Caco-2 (cell line): Measurements from ENCODE around the gene TP53I13. TPM values are rescaled to one million over a fixed set of nuclear protein-coding genes. Genes with fewer than 3 reads are reported as not detected.

ENCODE experiments used
- BruUV-seq: library from RNA; stranded (reverse); fragments of 400-500 nt; replicated peaks from 2 replicates; lab custom pipeline; 2021; lab: Mats Ljungman, UMichigan
- CTCF ChIA-PET: fragments of 300-600 bp; sonication (Branson Sonifier 250); formaldehyde crosslinking; loops from one replicate; lab custom pipeline; 2022; ENCODE audit warnings: antibody characterized with exemption; lab: Charles Lee
- POLR2A ChIA-PET: fragments of 300-600 bp; sonication (Branson Sonifier 250); formaldehyde crosslinking; loops from one replicate; lab custom pipeline; 2022; ENCODE audit warnings: antibody characterized with exemption; lab: Charles Lee
- DNase-seq, 2 experiments: peaks; one replicate each; pipeline versions ENCODE4 v3.0.0 to v3.0.0-alpha.2; 2020 to 2022
- H3K27me3 ChIP-seq: replicated peaks from 2 replicates; pipeline ENCODE4 v1.6.0; 2011; ENCODE audit warnings: low read length; ENCODE audit not compliant: control insufficient read depth, insufficient read depth
- H3K36me3 ChIP-seq: 2 replicates; pipeline ENCODE4 v1.5.1; 2011; ENCODE audit warnings: low read length; ENCODE audit not compliant: control insufficient read depth, insufficient read depth
- H3K4me1 ChIP-seq: fragments of 250-450 bp; sonication (Bioruptor Pico); 2 replicates; pipeline ENCODE4 v1.5.1; 2020; ENCODE audit warnings: mild to moderate bottlenecking
- H3K4me3 ChIP-seq: 2 replicates; pipeline ENCODE4 v1.5.1; 2011; ENCODE audit warnings: low read depth, mild to moderate bottlenecking, control low read depth, low read length
- H3K9me3 ChIP-seq: fragments of 250-450 bp; sonication (Bioruptor Pico); 2 replicates; pipeline ENCODE4 v1.5.1; 2020; ENCODE audit warnings: mild to moderate bottlenecking, moderate library complexity
- H3K27ac Mint-ChIP-seq: one replicate; pipeline ENCODE4 v1.8.0; 2022; ENCODE audit warnings: mixed read lengths; ENCODE audit not compliant: unreplicated experiment
- H3K27me3 Mint-ChIP-seq: one replicate; pipeline ENCODE4 v1.8.0; 2022; ENCODE audit warnings: mixed read lengths; ENCODE audit not compliant: insufficient read depth, unreplicated experiment
- H3K36me3 Mint-ChIP-seq: one replicate; pipeline ENCODE4 v1.8.0; 2022; ENCODE audit warnings: mild to moderate bottlenecking, mixed read lengths; ENCODE audit not compliant: insufficient read depth, unreplicated experiment
- H3K4me1 Mint-ChIP-seq: one replicate; pipeline ENCODE4 v1.8.0; 2022; ENCODE audit warnings: low read depth, mixed read lengths; ENCODE audit not compliant: unreplicated experiment
- H3K4me3 Mint-ChIP-seq: one replicate; pipeline ENCODE4 v1.8.0; 2022; ENCODE audit warnings: mild to moderate bottlenecking, moderate library complexity, mixed read lengths; ENCODE audit not compliant: unreplicated experiment
- H3K9me3 Mint-ChIP-seq: one replicate; pipeline ENCODE4 v1.8.0; 2022; ENCODE audit warnings: mixed read lengths; ENCODE audit not compliant: unreplicated experiment
- intact Hi-C: fragments of 100-400 bp; cut with micrococcal nuclease; formaldehyde crosslinking; loops from one replicate; pipeline ENCODE4 v1.10.0; 2022; ENCODE audit not compliant: unreplicated experiment
- total RNA-seq: library from RNA; stranded (reverse); gene quantifications from 2 replicates; pipeline ENCODE4 v1.2.3, GENCODE V29; 2022
- TF ChIP-seq, protein P1 (sequence below), 2 experiments: fragments of 200-600 bp in 1 of 2; IDR thresholded peaks; 1 replicate in 1 of 2; 2 replicates in 1 of 2; pipeline versions ENCODE4 v1.5.1 to v1.8.0; 2011 to 2022; ENCODE audit warnings: antibody characterized with exemption in 1 of 2, control low read depth in 1 of 2, inconsistent platforms in 1 of 2, low read depth in 1 of 2, low read length in 1 of 2, mild to moderate bottlenecking in 1 of 2, moderate library complexity in 1 of 2; ENCODE audit not compliant: insufficient read depth in 1 of 2, severe bottlenecking in 1 of 2, unreplicated experiment in 1 of 2

Gene TP53I13
- total RNA-seq, 1 experiment from 2014 or later, result 49.2 TPM

DNA sequence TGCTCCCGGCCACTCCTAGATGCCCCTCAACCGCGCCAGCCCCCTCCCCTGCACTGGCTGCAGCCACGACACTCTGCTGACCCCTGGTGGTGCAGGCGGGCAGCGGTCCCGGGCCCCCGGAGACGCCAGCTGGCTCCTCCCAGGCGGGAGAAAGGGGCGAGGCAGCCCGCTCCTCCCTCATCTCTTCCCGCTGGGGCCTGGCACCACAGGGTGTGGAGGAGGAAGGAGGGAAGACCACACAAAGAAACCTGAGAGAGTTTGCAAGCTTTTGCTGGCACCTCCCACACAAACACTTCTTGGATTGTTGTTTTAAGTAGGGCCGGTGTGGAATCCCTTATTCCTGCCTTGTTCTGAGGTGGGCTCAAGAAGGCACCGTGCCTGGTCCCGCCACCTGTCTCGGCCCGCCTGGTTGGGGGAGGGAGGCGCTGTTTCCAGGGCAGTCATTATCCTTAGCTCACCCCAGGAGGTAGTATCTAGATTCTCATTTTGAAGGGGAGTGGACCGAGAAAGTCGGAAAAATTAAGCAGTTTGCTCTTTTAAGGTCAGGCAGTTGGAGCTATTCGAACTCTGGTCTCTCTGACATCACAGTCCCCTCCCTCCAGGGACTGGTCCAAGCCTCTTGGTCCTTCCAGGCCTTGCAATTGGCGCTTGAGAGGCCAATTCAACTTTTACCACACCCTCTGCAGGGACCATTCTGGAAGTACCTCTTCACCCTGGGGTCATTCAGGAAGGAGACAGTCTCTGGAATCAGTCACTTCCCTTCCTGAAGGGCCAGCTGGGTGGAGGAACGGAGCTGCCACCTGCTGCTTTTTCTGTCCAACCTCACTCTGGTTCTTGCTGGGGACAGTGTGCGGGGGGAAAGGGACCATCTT lies 23.5 kb downstream of the TP53I13 start:
- CTCF ChIA-PET, result interaction anchor here (0.5 to 5.0 kb wide), 12 partner anchors 8 to 694 kb away, joined by 3 to 69 read pairs (median 4); partner anchors contain the start of genes ABHD15, MYO18A and TP53I13
- TSS peak; percentile 57 for BruUV-seq
- H3K4me3 ChIP-seq, result peak overlapping the region; percentile 56
- peak; percentile 91 to 98 for DNase-seq
- Mint-ChIP-seq H3K27me3 (no peaks in the 10 kb centered on the region), H3K36me3 (peaks cover 8% of the 10 kb centered on the region), H3K27ac (peak overlapping the region; percentile 74), H3K4me1 (no peaks in the 10 kb centered on the region), H3K4me3 (peak overlapping the region; percentile 86), H3K9me3 (no peaks in the 10 kb centered on the region)
- no peaks in the 10 kb centered on the region for H3K36me3 ChIP-seq
- POLR2A ChIA-PET, result interaction anchor here (0.5 to 1.0 kb wide), 4 partner anchors 10 to 438 kb away, joined by 3 read pairs; no protein-coding TSS in a partner anchor
- intact Hi-C loops, result loop anchor here (1.0 to 10.0 kb wide), 6 partner anchors 12 to 300 kb away; partner anchors contain the start of genes NUFIP2 and TP53I13
- H3K27me3 ChIP-seq, result no peaks in the 10 kb centered on the region
- peaks cover 39% of the 10 kb centered on the region for H3K4me1 ChIP-seq
- TF ChIP-seq, protein P1, sequence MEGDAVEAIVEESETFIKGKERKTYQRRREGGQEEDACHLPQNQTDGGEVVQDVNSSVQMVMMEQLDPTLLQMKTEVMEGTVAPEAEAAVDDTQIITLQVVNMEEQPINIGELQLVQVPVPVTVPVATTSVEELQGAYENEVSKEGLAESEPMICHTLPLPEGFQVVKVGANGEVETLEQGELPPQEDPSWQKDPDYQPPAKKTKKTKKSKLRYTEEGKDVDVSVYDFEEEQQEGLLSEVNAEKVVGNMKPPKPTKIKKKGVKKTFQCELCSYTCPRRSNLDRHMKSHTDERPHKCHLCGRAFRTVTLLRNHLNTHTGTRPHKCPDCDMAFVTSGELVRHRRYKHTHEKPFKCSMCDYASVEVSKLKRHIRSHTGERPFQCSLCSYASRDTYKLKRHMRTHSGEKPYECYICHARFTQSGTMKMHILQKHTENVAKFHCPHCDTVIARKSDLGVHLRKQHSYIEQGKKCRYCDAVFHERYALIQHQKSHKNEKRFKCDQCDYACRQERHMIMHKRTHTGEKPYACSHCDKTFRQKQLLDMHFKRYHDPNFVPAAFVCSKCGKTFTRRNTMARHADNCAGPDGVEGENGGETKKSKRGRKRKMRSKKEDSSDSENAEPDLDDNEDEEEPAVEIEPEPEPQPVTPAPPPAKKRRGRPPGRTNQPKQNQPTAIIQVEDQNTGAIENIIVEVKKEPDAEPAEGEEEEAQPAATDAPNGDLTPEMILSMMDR (IDR thresholded peaks at IDR 0.05; ENCODE audit: insufficient read depth in 1 of 2, low read depth in 1 of 2, low read length in 1 of 2, severe bottlenecking in 1 of 2, unreplicated experiment in 1 of 2), result peak; percentile 99
- H3K9me3 ChIP-seq, result no peaks in the 10 kb centered on the region

DNA sequence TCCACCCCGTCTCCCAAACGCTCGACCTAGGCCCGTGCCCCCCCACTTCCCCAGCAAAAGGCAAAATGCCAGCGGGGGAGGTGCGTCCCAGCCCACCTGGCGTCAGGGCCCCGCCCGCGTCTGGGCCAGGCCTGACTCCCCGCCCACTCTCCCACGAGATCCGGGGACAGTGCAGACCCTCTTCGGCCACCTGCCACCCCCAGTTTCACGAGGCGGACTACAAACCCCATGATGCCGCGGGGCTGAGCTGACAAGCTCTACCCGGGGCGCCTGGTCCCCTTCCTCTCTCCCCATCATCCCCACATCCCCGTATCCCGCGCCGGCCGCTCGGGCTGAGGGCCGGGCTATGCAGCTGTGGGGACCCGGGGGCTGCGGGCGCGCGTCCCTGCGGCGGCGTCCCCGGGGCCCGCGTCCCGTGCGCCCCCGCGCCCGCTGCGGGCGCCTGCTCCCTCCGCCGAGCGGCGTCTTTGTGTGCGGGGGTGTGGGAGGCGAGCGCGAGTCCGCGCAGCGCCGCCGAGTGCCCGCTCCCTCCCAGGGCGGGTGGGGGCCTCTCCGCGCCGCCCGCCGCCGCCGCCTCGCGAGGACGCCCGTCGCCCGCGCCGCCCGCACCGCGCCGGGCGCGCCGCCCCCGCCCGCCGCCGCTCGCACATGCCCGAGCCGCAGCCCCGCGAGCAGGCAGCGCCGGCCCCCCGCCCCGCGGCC lies 24.5 kb downstream of the TP53I13 start, which contains the start of gene ANKRD13B:
TSS of gene ANKRD13B (plus strand) at position 283 of the 702 bp plus-strand sequence. CDS start 490 bp downstream, outside the sequence.
- intact Hi-C loops, result loop anchor here (5.0 to 10.0 kb wide), 2 partner anchors 58 to 301 kb away; partner anchors contain the start of gene NUFIP2
- no peak within 1 kb of the TSS for H3K27ac Mint-ChIP-seq
- ChIA-PET CTCF (interaction anchor here (0.6 to 5.0 kb wide), 7 partner anchors 12 to 413 kb away, joined by 3 to 69 read pairs (median 15); partner anchors contain the start of genes ABHD15, MYO18A and TP53I13), POLR2A (interaction anchor here (0.5 to 0.7 kb wide), 2 partner anchors 352 to 437 kb away, joined by 3 read pairs; no protein-coding TSS in a partner anchor)
- BruUV-seq, result no TSS peak
- TF ChIP-seq, protein P1 (IDR thresholded peaks at IDR 0.05; ENCODE audit: insufficient read depth in 1 of 2, low read depth in 1 of 2, low read length in 1 of 2, severe bottlenecking in 1 of 2, unreplicated experiment in 1 of 2), result no peak
- peaks cover 38% of the 10 kb centered on the region for H3K4me1 ChIP-seq
- no peaks in the 10 kb centered on the region for H3K9me3 Mint-ChIP-seq
- peak in 1 of 2 experiments; percentile 49 for DNase-seq
- no peaks in the 10 kb centered on the region for H3K36me3 ChIP-seq
- H3K9me3 ChIP-seq, result no peaks in the 10 kb centered on the region
- peak within 1 kb of the TSS; percentile 48 for H3K4me3 ChIP-seq
- no peaks in the 10 kb centered on the region for H3K27me3 Mint-ChIP-seq
- H3K27me3 ChIP-seq, result no peaks in the 10 kb centered on the region
- H3K36me3 Mint-ChIP-seq, result peaks cover 8% of the 10 kb centered on the region
- no peaks in the 10 kb centered on the region for H3K4me1 Mint-ChIP-seq
- H3K4me3 Mint-ChIP-seq, result peak within 1 kb of the TSS; percentile 86
